SK-N-SH (cell line): ENCODE results near the gene TLNRD1. TPM values are rescaled to one million over a fixed set of nuclear protein-coding genes. Genes with fewer than 3 reads are reported as not detected.

Experiments used
- CTCF ChIA-PET: fragments of 300-600, 350-600 bp; formaldehyde crosslinking; extraction: SDS; loops from one replicate; lab custom pipeline; 2021; lab: Yijun Ruan, JAX
- POLR2A ChIA-PET: fragments of 350-600 bp; sonication (Branson Sonifier 250); formaldehyde crosslinking; extraction: SDS; loops from one replicate; lab custom pipeline; 2020; ENCODE audit warnings: antibody characterized with exemption, inconsistent platforms; lab: Yijun Ruan, JAX
- DNase-seq: peaks from one replicate; pipeline ENCODE4 v3.0.0; 2012
- H2AFZ ChIP-seq: fragments of 200-600 bp; sonication (generic); 2 replicates; pipeline ENCODE4 v1.8.1; 2016; ENCODE audit warnings: antibody characterized with exemption, mild to moderate bottlenecking, low read depth
- H3F3A ChIP-seq: fragments of 200-600 bp; sonication (generic); replicated peaks from 2 replicates; pipeline ENCODE3; 2016; ENCODE audit warnings: antibody characterized with exemption, mild to moderate bottlenecking; ENCODE audit not compliant: insufficient read depth
- H3K27ac ChIP-seq, 2 experiments: fragments of 200-500 bp in 1 of 2; fragments of 200-600 bp in 1 of 2; sonication (Bioruptor generic) in 1 of 2; sonication (generic), shearing (Covaris generic) in 1 of 2; 2 replicates each; pipeline versions ENCODE4 v1.5.1 to v1.6.1; 2014 to 2016; ENCODE audit warnings: low read depth in 2 of 2, inconsistent platforms in 1 of 2, low read length in 1 of 2, mild to moderate bottlenecking in 1 of 2, mixed read lengths in 1 of 2
- H3K27me3 ChIP-seq: fragments of 200-600 bp; sonication (generic), shearing (Covaris generic); 2 replicates; pipeline ENCODE4 v1.6.1; 2016; ENCODE audit warnings: mixed run types; ENCODE audit not compliant: insufficient read depth
- H3K36me3 ChIP-seq, 2 experiments: fragments of 200-500 bp in 1 of 2; fragments of 200-600 bp in 1 of 2; sonication (Bioruptor generic) in 1 of 2; sonication (generic) in 1 of 2; replicated peaks in 1 of 2; 2 replicates each; pipeline versions ENCODE3 to v1.5.1; 2014 to 2016; ENCODE audit warnings: low read length in 1 of 2, mild to moderate bottlenecking in 1 of 2; ENCODE audit not compliant: insufficient read depth in 2 of 2, control insufficient read depth in 1 of 2
- H3K4me1 ChIP-seq, 2 experiments: fragments of 200-500 bp in 1 of 2; fragments of 200-600 bp in 1 of 2; sonication (Bioruptor generic) in 1 of 2; sonication (generic), shearing (Covaris generic) in 1 of 2; 2 replicates each; pipeline versions ENCODE4 v1.5.1 to v1.6.1; 2014 to 2016; ENCODE audit warnings: low read depth in 1 of 2, low read length in 1 of 2, mixed run types in 1 of 2; ENCODE audit not compliant: insufficient read depth in 2 of 2, control insufficient read depth in 1 of 2
- H3K4me2 ChIP-seq: fragments of 200-600 bp; sonication (generic), shearing (Covaris generic); 2 replicates; pipeline ENCODE4 v1.6.1; 2017; ENCODE audit warnings: mixed run types
- H3K4me3 ChIP-seq, 2 experiments: fragments of 200-500 bp in 1 of 2; fragments of 200-600 bp in 1 of 2; sonication (Bioruptor generic) in 1 of 2; sonication (generic), shearing (Covaris generic) in 1 of 2; 2 replicates each; pipeline versions ENCODE4 v1.5.1 to v1.8.1; 2014 to 2016; ENCODE audit warnings: low read depth in 2 of 2, inconsistent platforms in 1 of 2, low read length in 1 of 2, mild to moderate bottlenecking in 1 of 2, mixed read lengths in 1 of 2, moderate library complexity in 1 of 2
- H3K79me2 ChIP-seq: fragments of 200-600 bp; sonication (generic); 2 replicates; pipeline ENCODE4 v1.8.1; 2017; ENCODE audit warnings: mild to moderate bottlenecking; ENCODE audit not compliant: insufficient read depth
- H3K9ac ChIP-seq: fragments of 200-600 bp; sonication (generic); 2 replicates; pipeline ENCODE4 v1.6.1; 2017; ENCODE audit warnings: mixed run types
- H3K9me2 ChIP-seq: fragments of 200-600 bp; sonication (generic); 2 replicates; pipeline ENCODE4 v1.6.1; 2017; ENCODE audit warnings: mixed run types
- H3K9me3 ChIP-seq: fragments of 200-600 bp; sonication (generic); 2 replicates; pipeline ENCODE4 v1.6.1; 2017; ENCODE audit warnings: mixed run types, mild to moderate bottlenecking, moderate library complexity
- H4K20me1 ChIP-seq: fragments of 200-600 bp; sonication (generic); 2 replicates; pipeline ENCODE4 v1.6.1; 2017; ENCODE audit warnings: mild to moderate bottlenecking, mixed run types; ENCODE audit not compliant: insufficient read depth
- CHD2 ChIP-seq: fragments of 150-350 bp; IDR thresholded peaks from 2 replicates; pipeline ENCODE4 v1.6.1; 2018; ENCODE audit warnings: low read length; ENCODE audit not compliant: partially characterized antibody
- EP300 ChIP-seq, 2 experiments: IDR thresholded peaks; 2 replicates each; pipeline versions ENCODE4 v1.4.0 to v1.6.1; 2012; ENCODE audit warnings: borderline replicate concordance in 1 of 2, low read depth in 1 of 2, low read length in 1 of 2
- EZH2phosphoT487 ChIP-seq: fragments of 200-600 bp; sonication (generic); IDR thresholded peaks from 2 replicates; pipeline ENCODE4 v1.6.1; 2017; ENCODE audit warnings: low read depth, mixed run types, mild to moderate bottlenecking, antibody characterized with exemption, moderate library complexity, borderline replicate concordance
- FOSL2 ChIP-seq: IDR thresholded peaks from 2 replicates; pipeline ENCODE4 v1.4.0; 2012; ENCODE audit warnings: low read depth, mild to moderate bottlenecking, moderate library complexity, borderline replicate concordance
- FOXM1 ChIP-seq: IDR thresholded peaks from 2 replicates; pipeline ENCODE4 v1.4.0; 2012; ENCODE audit warnings: low read depth, mild to moderate bottlenecking
- GATA2 ChIP-seq: sonication (generic); formaldehyde crosslinking; IDR thresholded peaks from 2 replicates; pipeline ENCODE4 v1.5.0; 2020; ENCODE audit warnings: mild to moderate bottlenecking, missing genetic modification reagents
- MEF2A ChIP-seq: IDR thresholded peaks from 2 replicates; pipeline ENCODE4 v1.4.0; 2012; ENCODE audit warnings: low read depth, borderline replicate concordance
- MXI1 ChIP-seq: IDR thresholded peaks from 2 replicates; pipeline ENCODE4 v1.6.1; 2012; ENCODE audit warnings: mild to moderate bottlenecking, low read depth, low read length, improper control_type of control experiment
- NFIC ChIP-seq: IDR thresholded peaks from 2 replicates; pipeline ENCODE4 v1.4.0; 2012; ENCODE audit warnings: borderline replicate concordance
- NRF1 ChIP-seq: IDR thresholded peaks from 2 replicates; pipeline ENCODE4 v1.6.1; 2012; ENCODE audit warnings: low read depth, mild to moderate bottlenecking, low read length
- POLR2AphosphoS5 ChIP-seq: IDR thresholded peaks from 2 replicates; pipeline ENCODE4 v1.6.1; 2012; ENCODE audit warnings: low read depth, low read length
- RAD21 ChIP-seq: IDR thresholded peaks from 2 replicates; pipeline ENCODE4 v1.6.1; 2012; ENCODE audit warnings: mild to moderate bottlenecking, low read length
- SMC3 ChIP-seq: IDR thresholded peaks from 2 replicates; pipeline ENCODE4 v1.6.1; 2012; ENCODE audit warnings: low read depth, low read length, improper control_type of control experiment
- TCF12 ChIP-seq: IDR thresholded peaks from 2 replicates; pipeline ENCODE4 v1.4.0; 2012
- WGBS: methylation state at CpG from one replicate; pipeline ENCODE4 v1.1.6; 2017; ENCODE audit warnings: low lambda C conversion rate; 5-methylcytosine and 5-hydroxymethylcytosine counted together
- polyA plus RNA-seq, 3 experiments: library from polyadenylated mRNA; depleted of rRNA; stranded (reverse); fragments of >200 nt; gene quantifications; 2 replicates each; pipeline ENCODE4 v1.2.3, GENCODE V29; 2012
- TF ChIP-seq, protein P1 (sequence below): IDR thresholded peaks from 2 replicates; pipeline ENCODE4 v1.4.0; 2012; ENCODE audit warnings: low read depth, borderline replicate concordance
- TF ChIP-seq, protein P2 (sequence below): fragments of 150-350 bp; IDR thresholded peaks from 2 replicates; pipeline ENCODE4 v1.6.1; 2016; ENCODE audit warnings: mild to moderate bottlenecking, low read depth, low read length
- TF ChIP-seq, protein P3 (sequence below): IDR thresholded peaks from 2 replicates; pipeline ENCODE4 v1.4.0; 2012; ENCODE audit warnings: low read depth, borderline replicate concordance

TLNRD1 gene
- polyA plus RNA-seq, 1 of the 3 experiments (the other 2 are of a cell fraction), result 5.0 TPM

DNA sequence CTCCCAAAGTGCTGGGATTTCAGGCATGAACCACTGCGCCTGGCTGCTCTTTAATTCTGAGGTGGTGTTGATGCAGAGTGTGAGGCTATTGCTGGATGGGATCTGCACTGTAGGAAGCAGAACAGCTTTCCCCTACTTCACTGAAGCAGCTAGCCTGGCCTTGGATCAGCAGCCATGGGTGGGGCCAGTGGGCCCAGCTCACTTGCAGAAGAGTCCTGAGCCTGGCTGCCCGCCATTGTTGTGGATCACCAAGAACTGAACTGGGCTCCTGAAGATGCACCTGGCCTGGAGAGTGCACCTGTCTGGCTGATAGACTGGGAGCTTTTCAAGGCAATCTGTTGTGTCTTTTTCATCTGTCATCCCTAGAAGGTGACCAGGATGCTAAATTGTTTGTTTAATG is 11.9 kb downstream of the TLNRD1 start:
- 87% methylated on average over 2 of the region's 2 CpGs for WGBS
- CTCF ChIA-PET, result interaction anchor here (2.4 kb wide), 1 partner anchor 254 kb away, joined by 6 read pairs; no protein-coding TSS in a partner anchor
- Histone ChIP-seq H2AFZ (no peak overlapping the region), H3K9me2 (no peaks in the 10 kb centered on the region), H3K36me3 (peaks cover 3% of the 10 kb centered on the region in 2 experiments), H3K4me1 (peaks cover 0 to 11% of the 10 kb centered on the region in 2 experiments; a peak in 1 of 4 replicates), H3K4me3 (no peak overlapping the region), H3K9ac (no peak overlapping the region), H3F3A (peaks cover 2% of the 10 kb centered on the region), H3K27me3 (no peaks in the 10 kb centered on the region), H3K9me3 (no peaks in the 10 kb centered on the region), H4K20me1 (peaks cover 13% of the 10 kb centered on the region; the same call in 1 of the 2 replicates), H3K79me2 (peaks cover 34% of the 10 kb centered on the region), H3K4me2 (no peak overlapping the region), H3K27ac (no peak overlapping the region)
- no peak for DNase-seq
- POLR2A ChIA-PET, result no interaction called here
- no peak for TF ChIP-seq TCF12
- TF ChIP-seq, protein P1, sequence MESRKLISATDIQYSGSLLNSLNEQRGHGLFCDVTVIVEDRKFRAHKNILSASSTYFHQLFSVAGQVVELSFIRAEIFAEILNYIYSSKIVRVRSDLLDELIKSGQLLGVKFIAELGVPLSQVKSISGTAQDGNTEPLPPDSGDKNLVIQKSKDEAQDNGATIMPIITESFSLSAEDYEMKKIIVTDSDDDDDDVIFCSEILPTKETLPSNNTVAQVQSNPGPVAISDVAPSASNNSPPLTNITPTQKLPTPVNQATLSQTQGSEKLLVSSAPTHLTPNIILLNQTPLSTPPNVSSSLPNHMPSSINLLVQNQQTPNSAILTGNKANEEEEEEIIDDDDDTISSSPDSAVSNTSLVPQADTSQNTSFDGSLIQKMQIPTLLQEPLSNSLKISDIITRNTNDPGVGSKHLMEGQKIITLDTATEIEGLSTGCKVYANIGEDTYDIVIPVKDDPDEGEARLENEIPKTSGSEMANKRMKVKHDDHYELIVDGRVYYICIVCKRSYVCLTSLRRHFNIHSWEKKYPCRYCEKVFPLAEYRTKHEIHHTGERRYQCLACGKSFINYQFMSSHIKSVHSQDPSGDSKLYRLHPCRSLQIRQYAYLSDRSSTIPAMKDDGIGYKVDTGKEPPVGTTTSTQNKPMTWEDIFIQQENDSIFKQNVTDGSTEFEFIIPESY, result no peak
- TF ChIP-seq, protein P2, sequence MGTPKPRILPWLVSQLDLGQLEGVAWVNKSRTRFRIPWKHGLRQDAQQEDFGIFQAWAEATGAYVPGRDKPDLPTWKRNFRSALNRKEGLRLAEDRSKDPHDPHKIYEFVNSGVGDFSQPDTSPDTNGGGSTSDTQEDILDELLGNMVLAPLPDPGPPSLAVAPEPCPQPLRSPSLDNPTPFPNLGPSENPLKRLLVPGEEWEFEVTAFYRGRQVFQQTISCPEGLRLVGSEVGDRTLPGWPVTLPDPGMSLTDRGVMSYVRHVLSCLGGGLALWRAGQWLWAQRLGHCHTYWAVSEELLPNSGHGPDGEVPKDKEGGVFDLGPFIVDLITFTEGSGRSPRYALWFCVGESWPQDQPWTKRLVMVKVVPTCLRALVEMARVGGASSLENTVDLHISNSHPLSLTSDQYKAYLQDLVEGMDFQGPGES, result no peak
- no peak for TF ChIP-seq POLR2AphosphoS5
- no peak for TF ChIP-seq NFIC
- no peak for TF ChIP-seq GATA2 (CRISPR knock-in tag)
- no peak for TF ChIP-seq FOSL2
- no peak for TF ChIP-seq CHD2
- TF ChIP-seq EZH2phosphoT487, result no peak
- TF ChIP-seq RAD21, result no peak
- TF ChIP-seq MEF2A, result no peak
- TF ChIP-seq EP300 (IDR thresholded peaks at IDR 0.05; ENCODE audit: borderline replicate concordance in 1 of 2, low read depth in 1 of 2, low read length in 1 of 2), result no peak

DNA sequence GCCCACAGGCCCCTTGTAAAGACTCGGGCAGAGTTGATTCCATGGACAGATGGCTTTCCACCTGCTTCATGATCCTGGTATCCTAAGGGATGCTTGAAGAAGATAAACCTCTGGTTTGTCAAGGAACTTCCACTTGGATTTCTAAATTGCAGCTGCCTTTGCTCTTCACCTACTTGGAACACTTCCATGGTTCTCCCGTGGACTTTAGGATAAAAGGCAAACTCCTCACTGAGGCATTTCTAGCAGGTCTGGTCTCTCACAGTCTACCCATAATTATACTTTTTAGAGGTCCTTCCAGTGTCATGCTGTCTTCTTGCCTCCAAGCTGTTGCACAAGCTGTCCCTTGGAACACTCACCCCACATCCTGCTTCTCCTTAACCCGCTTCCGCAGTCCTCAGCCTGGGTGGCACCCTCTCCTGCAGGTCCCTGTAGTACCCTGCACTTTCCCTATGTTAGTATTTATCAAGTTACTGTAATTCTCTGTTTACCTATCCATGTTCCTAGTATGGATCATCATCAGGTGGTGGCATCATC is 12.7 kb downstream of the TLNRD1 start:
- no peak for TF ChIP-seq FOXM1
- TF ChIP-seq POLR2AphosphoS5, result no peak
- no peak for TF ChIP-seq SMC3
- no peak for TF ChIP-seq GATA2 (CRISPR knock-in tag)
- no peak for TF ChIP-seq RAD21
- TF ChIP-seq NFIC, result no peak
- TF ChIP-seq, protein P3, sequence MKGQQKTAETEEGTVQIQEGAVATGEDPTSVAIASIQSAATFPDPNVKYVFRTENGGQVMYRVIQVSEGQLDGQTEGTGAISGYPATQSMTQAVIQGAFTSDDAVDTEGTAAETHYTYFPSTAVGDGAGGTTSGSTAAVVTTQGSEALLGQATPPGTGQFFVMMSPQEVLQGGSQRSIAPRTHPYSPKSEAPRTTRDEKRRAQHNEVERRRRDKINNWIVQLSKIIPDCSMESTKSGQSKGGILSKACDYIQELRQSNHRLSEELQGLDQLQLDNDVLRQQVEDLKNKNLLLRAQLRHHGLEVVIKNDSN, result no peak
- TF ChIP-seq EZH2phosphoT487, result no peak
- TF ChIP-seq, protein P1, result no peak
- no peak for TF ChIP-seq NRF1
- no peak for TF ChIP-seq MXI1
- TF ChIP-seq TCF12, result no peak
- no peak for TF ChIP-seq CHD2
- ChIA-PET CTCF (interaction anchor here (2.4 kb wide), 1 partner anchor 253 kb away, joined by 6 read pairs; no protein-coding TSS in a partner anchor), POLR2A (no interaction called here)
- no peak for DNase-seq
- H3K27ac ChIP-seq, result no peak overlapping the region
- peaks cover 2% of the 10 kb centered on the region for H3F3A ChIP-seq
- peaks cover 0 to 11% of the 10 kb centered on the region in 2 experiments; a peak in 1 of 4 replicates for H3K4me1 ChIP-seq
- H3K4me2 ChIP-seq, result no peak overlapping the region
- H3K4me3 ChIP-seq, result no peak overlapping the region
- no peak overlapping the region for H3K9ac ChIP-seq
- 0 out of 2 replicates have a peak, but pooled peaks cover 5% of the 10 kb centered on the region for H4K20me1 ChIP-seq
- H3K36me3 ChIP-seq, result peaks cover 3% of the 10 kb centered on the region in 2 experiments
- no peaks in the 10 kb centered on the region for H3K27me3 ChIP-seq
- H3K9me2 ChIP-seq, result no peaks in the 10 kb centered on the region
- H2AFZ ChIP-seq, result no peak overlapping the region
- WGBS, result 94% methylated on average over 4 of the region's 4 CpGs
- H3K9me3 ChIP-seq, result no peaks in the 10 kb centered on the region
- H3K79me2 ChIP-seq, result peaks cover 25% of the 10 kb centered on the region
